Measurements from ENCODE around the gene TUFT1. TPM values are rescaled to one million over a fixed set of nuclear protein-coding genes. Genes with fewer than 3 reads are reported as not detected.

The TUFT1 gene
- polyA plus RNA-seq, 3 donors: 1.5 to 1.7 (median 1.6) TPM

DNA sequence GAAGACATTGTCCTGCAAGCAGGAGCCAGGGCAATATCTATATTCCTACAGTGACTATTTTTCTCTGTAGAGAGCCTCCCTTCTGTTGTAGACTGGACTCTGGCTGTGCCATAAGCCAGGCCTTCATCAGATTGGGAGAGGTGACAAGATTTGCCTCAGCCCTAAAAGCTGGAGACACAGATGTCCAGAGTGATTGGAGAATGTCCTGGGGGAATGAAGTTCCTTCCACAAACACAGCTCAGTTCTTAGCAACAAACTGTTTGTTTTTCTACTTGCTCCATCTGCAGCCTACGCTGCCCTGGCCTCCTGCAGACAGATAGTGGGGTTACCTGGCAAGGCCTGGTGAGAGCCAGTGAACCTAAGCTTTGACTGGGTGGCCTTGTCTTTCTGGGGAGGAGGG is 41.8 kb downstream of the TUFT1 start:
- WGBS (ENCODE audit: insufficient coverage): 100% methylated on average over 1 of the region's 1 CpG
- no peaks in the 10 kb centered on the region for H3K4me1 ChIP-seq (ENCODE audit: control insufficient read depth in 1 of 2, insufficient read depth in 2 of 2, low read length in 2 of 2)
- H3K27me3 ChIP-seq (ENCODE audit: control insufficient read depth in 2 of 2, insufficient read depth in 2 of 2, low read length in 2 of 2): no peaks in the 10 kb centered on the region
- no peaks in the 10 kb centered on the region for H3K79me2 ChIP-seq (ENCODE audit: insufficient read depth, low read length)
- H3K36me3 Mint-ChIP-seq: peaks cover 3 to 5% of the 10 kb centered on the region in 2 donors
- H3K27ac ChIP-seq (ENCODE audit: low read depth in 1 of 2, low read length in 2 of 2): no peak overlapping the region
- H3K4me3 ChIP-seq (replicated peaks in 1 of 3; ENCODE audit: low read depth in 2 of 3, low read length in 3 of 3): no peak overlapping the region
- H3K27ac Mint-ChIP-seq: no peak overlapping the region
- H3K27me3 Mint-ChIP-seq (ENCODE audit: low read depth in 3 of 3): peaks cover 2 to 9% (median 5%) of the 10 kb centered on the region in 3 donors
- no peaks in the 10 kb centered on the region for H3K9me3 ChIP-seq (replicated peaks in 1 of 2; ENCODE audit: control insufficient read depth in 1 of 2, insufficient read depth in 1 of 2, low read length in 2 of 2)
- no peak overlapping the region for H3K4me3 Mint-ChIP-seq
- peaks cover 3% of the 10 kb centered on the region for H3K4me1 Mint-ChIP-seq
- H3K9me3 Mint-ChIP-seq: no peaks in the 10 kb centered on the region
- H3K9ac ChIP-seq (ENCODE audit: insufficient read depth, low read length, poor library complexity, severe bottlenecking): no peak overlapping the region
- H2AFZ ChIP-seq (ENCODE audit: insufficient read depth, low read depth, low read length, poor library complexity, severe bottlenecking): no peak overlapping the region
- no peaks in the 10 kb centered on the region for H3K36me3 ChIP-seq (replicated peaks in 1 of 2; ENCODE audit: control insufficient read depth in 1 of 2, insufficient read depth in 2 of 2, low read length in 2 of 2)
- intact Hi-C loops (cut with micrococcal nuclease): no loop called here
- H4K20me1 ChIP-seq (ENCODE audit: insufficient read depth, low read length): no peaks in the 10 kb centered on the region
- TF ChIP-seq, protein P1, sequence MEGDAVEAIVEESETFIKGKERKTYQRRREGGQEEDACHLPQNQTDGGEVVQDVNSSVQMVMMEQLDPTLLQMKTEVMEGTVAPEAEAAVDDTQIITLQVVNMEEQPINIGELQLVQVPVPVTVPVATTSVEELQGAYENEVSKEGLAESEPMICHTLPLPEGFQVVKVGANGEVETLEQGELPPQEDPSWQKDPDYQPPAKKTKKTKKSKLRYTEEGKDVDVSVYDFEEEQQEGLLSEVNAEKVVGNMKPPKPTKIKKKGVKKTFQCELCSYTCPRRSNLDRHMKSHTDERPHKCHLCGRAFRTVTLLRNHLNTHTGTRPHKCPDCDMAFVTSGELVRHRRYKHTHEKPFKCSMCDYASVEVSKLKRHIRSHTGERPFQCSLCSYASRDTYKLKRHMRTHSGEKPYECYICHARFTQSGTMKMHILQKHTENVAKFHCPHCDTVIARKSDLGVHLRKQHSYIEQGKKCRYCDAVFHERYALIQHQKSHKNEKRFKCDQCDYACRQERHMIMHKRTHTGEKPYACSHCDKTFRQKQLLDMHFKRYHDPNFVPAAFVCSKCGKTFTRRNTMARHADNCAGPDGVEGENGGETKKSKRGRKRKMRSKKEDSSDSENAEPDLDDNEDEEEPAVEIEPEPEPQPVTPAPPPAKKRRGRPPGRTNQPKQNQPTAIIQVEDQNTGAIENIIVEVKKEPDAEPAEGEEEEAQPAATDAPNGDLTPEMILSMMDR (IDR thresholded peaks at IDR 0.05): no peak
- H3K4me2 ChIP-seq (replicated peaks; ENCODE audit: extremely low read depth, low read length, poor library complexity, severe bottlenecking): no peak overlapping the region
- no peak for DNase-seq

DNA sequence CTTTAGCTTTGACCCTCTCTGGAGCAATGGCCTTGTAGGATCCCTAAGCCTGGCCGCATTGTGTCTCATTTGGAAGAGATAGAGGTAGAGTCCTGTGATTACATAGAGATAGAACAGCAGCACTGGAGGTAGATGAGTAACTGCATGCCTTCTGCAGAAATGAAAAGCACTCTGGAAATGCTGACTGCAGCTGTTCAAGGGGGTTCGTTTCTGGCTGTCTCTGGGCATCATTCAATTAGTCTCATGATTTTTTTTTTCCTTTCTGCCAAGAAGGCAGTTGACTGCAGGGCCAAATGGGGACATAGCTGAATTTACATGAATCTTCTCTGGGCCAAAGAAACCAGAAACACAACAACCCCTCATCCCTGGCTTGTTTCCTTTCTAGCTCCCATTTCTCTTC is 43.7 kb downstream of the TUFT1 start:
- H4K20me1 ChIP-seq (ENCODE audit: insufficient read depth, low read length): no peaks in the 10 kb centered on the region
- H3K36me3 ChIP-seq (replicated peaks in 1 of 2; ENCODE audit: control insufficient read depth in 1 of 2, insufficient read depth in 2 of 2, low read length in 2 of 2): no peaks in the 10 kb centered on the region
- Mint-ChIP-seq H3K27ac (no peak overlapping the region), H3K27me3 (ENCODE audit: low read depth in 3 of 3) (peaks cover 2 to 9% (median 6%) of the 10 kb centered on the region in 3 donors), H3K36me3 (peaks cover 3 to 5% of the 10 kb centered on the region in 2 donors), H3K4me1 (peaks cover 3% of the 10 kb centered on the region), H3K4me3 (no peak overlapping the region), H3K9me3 (no peaks in the 10 kb centered on the region)
- 90% methylated on average over 2 of the region's 2 CpGs for WGBS (ENCODE audit: insufficient coverage)
- no peak overlapping the region for H3K27ac ChIP-seq (ENCODE audit: low read depth in 1 of 2, low read length in 2 of 2)
- DNase-seq: no peak
- intact Hi-C loops (cut with micrococcal nuclease): no loop called here
- no peaks in the 10 kb centered on the region for H3K9me3 ChIP-seq (replicated peaks in 1 of 2; ENCODE audit: control insufficient read depth in 1 of 2, insufficient read depth in 1 of 2, low read length in 2 of 2)
- TF ChIP-seq, protein P1 (IDR thresholded peaks at IDR 0.05): no peak
- no peak overlapping the region for H3K9ac ChIP-seq (ENCODE audit: insufficient read depth, low read length, poor library complexity, severe bottlenecking)
- H2AFZ ChIP-seq (ENCODE audit: insufficient read depth, low read depth, low read length, poor library complexity, severe bottlenecking): no peak overlapping the region
- H3K79me2 ChIP-seq (ENCODE audit: insufficient read depth, low read length): no peaks in the 10 kb centered on the region
- no peak overlapping the region for H3K4me2 ChIP-seq (replicated peaks; ENCODE audit: extremely low read depth, low read length, poor library complexity, severe bottlenecking)
- H3K4me3 ChIP-seq (replicated peaks in 1 of 3; ENCODE audit: low read depth in 2 of 3, low read length in 3 of 3): no peak overlapping the region
- H3K4me1 ChIP-seq (ENCODE audit: control insufficient read depth in 1 of 2, insufficient read depth in 2 of 2, low read length in 2 of 2): no peaks in the 10 kb centered on the region
- no peaks in the 10 kb centered on the region for H3K27me3 ChIP-seq (ENCODE audit: control insufficient read depth in 2 of 2, insufficient read depth in 2 of 2, low read length in 2 of 2)

Data from CD14-positive monocyte (primary cell).